ENCODE measurements around the gene PTPN12.

DNA sequence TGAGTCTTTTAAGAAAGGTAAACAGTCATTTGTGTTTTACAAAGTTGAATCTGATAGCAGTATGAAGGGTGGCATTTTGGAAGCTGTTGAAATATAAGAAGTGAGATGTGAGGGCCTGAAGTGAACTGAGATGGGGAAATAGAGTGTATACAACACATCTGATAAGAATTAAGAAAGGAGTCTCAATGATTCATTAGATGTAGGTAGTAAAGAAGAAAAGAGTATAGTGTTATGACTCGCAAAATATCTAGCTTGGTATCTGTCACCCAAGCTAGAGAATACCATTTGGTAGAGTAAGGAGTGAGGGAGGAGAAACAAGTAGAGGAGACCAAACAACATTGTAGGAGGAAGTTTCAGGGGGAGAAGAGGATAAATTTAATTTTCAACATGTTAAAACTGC, 5.3 kb downstream of the PTPN12 start:
- TF ChIP-seq GATA3 (IDR thresholded peaks at IDR 0.05; ENCODE audit: low read depth, low read length) = no peak
- no peak for TF ChIP-seq GATA2 (IDR thresholded peaks at IDR 0.05; ENCODE audit: low read depth, low read length)

Data from SH-SY5Y (cell line).